ENCODE data around the gene PARP12. TPM values are rescaled to one million over a fixed set of nuclear protein-coding genes. Genes with fewer than 3 reads are reported as not detected.

The PARP12 gene
- total RNA-seq, 1 donor = 14.0 TPM

DNA sequence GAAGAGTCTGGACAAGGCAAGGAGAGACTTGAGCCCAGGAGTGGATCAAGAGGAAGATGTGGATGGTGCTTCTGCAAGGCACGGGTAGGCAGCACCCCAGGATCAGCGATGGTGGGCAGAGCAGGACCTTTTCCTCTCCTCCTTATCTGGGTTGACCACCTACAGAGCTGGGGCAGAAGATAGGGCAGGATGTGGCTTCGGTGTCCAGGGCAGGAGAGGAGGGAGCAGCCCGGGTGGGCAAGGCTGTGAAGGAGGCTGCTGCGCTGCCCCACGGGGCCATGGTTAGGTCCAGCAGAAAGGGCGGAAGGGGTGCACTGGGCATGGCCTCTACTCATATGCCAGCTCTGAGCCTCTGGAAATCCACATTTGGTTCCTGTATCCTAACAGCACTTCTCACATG, 20.0 kb upstream of the PARP12 start:
- no peak for DNase-seq (ENCODE audit: low read depth)
- no peak overlapping the region for H3K4me3 ChIP-seq (ENCODE audit: low read depth, low read length)
- TF ChIP-seq, protein P1, sequence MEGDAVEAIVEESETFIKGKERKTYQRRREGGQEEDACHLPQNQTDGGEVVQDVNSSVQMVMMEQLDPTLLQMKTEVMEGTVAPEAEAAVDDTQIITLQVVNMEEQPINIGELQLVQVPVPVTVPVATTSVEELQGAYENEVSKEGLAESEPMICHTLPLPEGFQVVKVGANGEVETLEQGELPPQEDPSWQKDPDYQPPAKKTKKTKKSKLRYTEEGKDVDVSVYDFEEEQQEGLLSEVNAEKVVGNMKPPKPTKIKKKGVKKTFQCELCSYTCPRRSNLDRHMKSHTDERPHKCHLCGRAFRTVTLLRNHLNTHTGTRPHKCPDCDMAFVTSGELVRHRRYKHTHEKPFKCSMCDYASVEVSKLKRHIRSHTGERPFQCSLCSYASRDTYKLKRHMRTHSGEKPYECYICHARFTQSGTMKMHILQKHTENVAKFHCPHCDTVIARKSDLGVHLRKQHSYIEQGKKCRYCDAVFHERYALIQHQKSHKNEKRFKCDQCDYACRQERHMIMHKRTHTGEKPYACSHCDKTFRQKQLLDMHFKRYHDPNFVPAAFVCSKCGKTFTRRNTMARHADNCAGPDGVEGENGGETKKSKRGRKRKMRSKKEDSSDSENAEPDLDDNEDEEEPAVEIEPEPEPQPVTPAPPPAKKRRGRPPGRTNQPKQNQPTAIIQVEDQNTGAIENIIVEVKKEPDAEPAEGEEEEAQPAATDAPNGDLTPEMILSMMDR (IDR thresholded peaks at IDR 0.05; ENCODE audit: insufficient read depth, low read length) = no peak

DNA sequence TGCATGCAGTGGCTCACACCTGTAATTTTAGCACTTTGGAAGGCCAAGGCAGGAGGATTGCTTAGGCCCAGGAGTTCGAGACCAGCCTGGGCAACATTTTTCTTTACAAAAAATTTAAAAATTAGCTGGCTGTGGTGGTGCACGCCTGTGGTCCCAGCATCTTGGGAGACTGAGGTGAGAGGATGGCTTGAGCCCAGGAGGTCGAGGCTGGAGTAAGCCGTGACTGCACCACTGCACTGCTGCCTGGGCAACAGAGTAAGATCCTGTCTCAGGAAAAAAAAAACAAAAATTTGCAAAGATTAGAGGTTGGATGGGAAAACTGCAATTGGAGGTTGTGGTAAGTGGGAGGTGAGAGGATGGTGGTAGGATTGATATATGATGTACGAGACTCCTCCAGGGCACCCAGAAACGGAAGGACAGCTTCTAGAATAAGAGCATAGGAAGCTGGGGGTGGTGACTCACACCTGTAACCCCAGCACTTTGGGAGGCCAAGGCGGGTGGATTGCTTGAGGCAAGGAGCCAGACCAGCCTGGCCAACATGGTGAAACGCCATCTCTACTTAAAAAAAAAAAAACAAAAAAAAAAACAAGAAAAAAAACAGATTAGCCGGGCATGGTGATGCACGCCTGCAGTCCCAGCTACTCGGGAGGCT, 19.1 kb upstream of the PARP12 start:
- TF ChIP-seq, protein P1 (IDR thresholded peaks at IDR 0.05; ENCODE audit: insufficient read depth, low read length) = no peak
- no peak overlapping the region for H3K4me3 ChIP-seq (ENCODE audit: low read depth, low read length)
- no peak for DNase-seq (ENCODE audit: low read depth)

DNA sequence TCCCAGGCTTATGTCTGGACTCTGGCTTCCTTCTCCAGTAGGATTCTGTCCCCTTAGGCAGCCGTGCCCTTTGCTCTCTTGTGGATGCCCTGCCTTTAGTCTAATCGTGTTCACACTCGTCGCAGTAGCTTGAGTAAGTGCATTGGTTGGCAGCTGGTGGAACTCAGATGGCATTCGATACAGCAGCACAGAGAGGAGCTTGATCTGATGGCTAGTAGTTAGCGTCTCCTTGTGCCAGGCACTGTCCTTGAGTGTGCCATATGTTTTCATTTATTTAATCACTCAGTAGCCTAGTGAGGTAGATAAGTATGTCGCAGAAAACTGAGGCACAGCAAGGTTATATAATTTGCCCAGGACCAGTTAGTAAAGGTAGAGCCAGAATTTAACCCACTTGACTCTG, 18.2 kb upstream of the PARP12 start:
- DNase-seq (ENCODE audit: low read depth) = no peak
- no peak overlapping the region for H3K4me3 ChIP-seq (ENCODE audit: low read depth, low read length)
- TF ChIP-seq, protein P1 (IDR thresholded peaks at IDR 0.05; ENCODE audit: insufficient read depth, low read length) = no peak

DNA sequence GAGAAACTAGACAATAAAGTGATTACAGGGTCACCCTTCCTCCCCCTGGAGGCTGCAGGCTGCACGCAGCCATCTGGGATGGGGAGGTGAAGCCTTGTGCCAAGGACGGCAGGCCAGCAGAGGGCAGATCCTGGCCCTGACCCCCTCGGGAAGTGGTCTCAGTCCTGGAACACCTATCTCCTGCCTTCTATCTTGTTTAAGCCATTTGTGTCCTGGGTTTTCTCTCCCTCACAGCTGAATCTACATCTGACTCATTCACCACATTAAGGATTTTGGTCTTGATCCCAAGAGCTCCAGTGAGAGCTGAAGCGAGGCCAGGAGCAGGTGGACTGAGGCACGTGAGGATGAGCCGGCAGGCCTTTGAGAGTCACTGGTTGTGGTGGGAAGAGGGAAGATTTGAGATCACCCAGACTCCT, 16.4 kb upstream of the PARP12 start:
- peak; percentile 63 for DNase-seq (ENCODE audit: low read depth)
- H3K4me3 ChIP-seq (ENCODE audit: low read depth, low read length) = no peak overlapping the region
- TF ChIP-seq, protein P1 (IDR thresholded peaks at IDR 0.05; ENCODE audit: insufficient read depth, low read length) = peak; percentile 46

DNA sequence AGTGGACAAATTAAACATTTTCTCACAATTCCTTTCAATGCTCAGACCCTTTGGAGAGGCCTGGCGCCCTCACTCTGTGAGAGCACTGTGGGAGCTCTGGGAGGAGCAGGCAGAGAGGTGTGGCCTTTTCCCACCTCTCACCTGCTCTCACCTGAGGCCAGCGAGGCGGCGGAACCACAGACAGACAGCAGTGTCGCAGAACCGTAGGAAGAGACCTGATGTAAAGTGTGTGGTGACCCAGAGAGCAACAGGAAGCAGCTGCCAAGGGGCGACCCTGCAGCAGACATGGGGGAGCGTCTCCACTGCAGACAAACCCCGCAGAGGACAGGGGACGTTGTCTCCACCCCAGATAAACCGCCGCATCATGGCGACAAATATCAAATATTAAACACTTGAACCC, 15.6 kb upstream of the PARP12 start:
- no peak overlapping the region for H3K4me3 ChIP-seq (ENCODE audit: low read depth, low read length)
- no peak for DNase-seq (ENCODE audit: low read depth)
- TF ChIP-seq, protein P1 (IDR thresholded peaks at IDR 0.05; ENCODE audit: insufficient read depth, low read length) = no peak

DNA sequence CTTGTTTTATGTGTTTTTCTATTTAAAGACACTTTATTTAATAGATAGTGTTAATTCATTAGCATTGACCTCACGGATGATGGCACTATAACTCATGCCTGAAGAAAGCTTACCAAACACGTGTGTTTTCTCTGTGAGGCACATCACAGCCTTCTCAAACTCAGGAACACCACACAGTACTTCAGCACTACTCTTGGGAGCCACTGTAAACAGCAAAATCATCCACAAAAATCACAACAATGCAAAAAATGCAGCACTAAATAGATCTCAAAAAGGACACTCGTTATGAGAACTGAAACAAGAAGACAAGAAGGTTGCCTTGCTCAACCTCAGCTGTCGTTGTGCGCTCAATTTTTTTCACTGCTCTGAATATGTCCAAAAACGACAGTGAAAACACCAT, 12.0 kb upstream of the PARP12 start:
- H3K4me3 ChIP-seq (ENCODE audit: low read depth, low read length) = no peak overlapping the region
- DNase-seq (ENCODE audit: low read depth) = peak; percentile 7
- TF ChIP-seq, protein P1 (IDR thresholded peaks at IDR 0.05; ENCODE audit: insufficient read depth, low read length) = no peak

DNA sequence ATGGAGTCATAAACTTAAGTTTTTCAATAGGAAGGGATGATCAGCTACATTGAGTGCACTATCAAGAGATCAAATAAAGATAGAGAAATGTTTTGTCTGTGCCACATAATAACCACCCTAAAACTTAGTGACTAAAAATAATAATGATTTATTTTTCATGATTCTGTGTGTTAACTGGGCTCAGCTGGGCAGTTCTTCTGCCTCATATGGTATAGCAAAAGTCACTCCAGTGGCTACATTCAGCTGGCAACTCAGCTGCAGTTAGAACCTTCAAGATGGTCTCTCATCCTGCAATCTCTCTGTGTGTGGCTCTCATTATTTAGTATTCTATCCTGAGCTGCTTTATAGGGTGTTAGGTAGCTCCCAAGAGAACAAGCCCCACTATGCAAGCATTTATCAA, 7.8 kb upstream of the PARP12 start:
- TF ChIP-seq, protein P1 (IDR thresholded peaks at IDR 0.05; ENCODE audit: insufficient read depth, low read length) = no peak
- no peak overlapping the region for H3K4me3 ChIP-seq (ENCODE audit: low read depth, low read length)
- no peak for DNase-seq (ENCODE audit: low read depth)
